Measurements from ENCODE around the gene DHH.

The DHH gene

DNA sequence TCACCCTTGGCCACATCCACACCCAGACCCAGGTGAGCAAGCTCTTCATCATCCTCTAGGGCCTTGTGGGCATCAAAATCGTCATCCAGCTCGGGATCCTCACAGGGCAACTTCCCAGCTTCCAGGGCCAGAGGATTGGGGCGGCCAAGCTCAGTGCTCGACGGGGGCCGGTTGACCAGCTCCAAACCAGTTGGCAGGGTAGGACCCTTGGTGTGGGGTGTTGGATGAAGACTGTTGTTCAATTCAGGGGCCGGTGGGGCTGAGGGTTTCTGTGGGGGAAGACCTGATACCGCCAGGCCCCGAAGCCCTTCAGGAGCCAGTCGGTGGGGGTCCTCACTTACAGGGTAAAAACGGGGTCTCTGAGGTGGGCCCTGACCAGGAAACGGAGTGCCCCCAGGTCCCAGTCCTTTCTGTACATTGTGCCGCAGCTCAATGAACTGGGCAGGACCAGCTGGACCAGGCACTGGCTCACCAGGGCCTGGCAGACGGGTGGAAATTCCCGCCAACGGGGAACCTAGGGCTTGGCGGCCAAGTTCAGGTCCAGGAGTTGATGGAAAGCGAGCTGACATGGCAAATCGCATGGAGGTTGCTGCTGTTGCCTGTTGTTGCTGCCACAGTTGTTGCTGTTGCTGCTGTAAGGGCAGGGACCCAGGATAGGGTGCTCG lies 56.2 kb downstream of the DHH start:
- H3K4me1 Mint-ChIP-seq = no peaks in the 10 kb centered on the region
- H3K36me3 Mint-ChIP-seq = peaks cover 4% of the 10 kb centered on the region
- H3K27me3 Mint-ChIP-seq = no peaks in the 10 kb centered on the region
- no peak overlapping the region for H3K4me3 Mint-ChIP-seq
- H3K27ac Mint-ChIP-seq = no peak overlapping the region
- H3K9me3 Mint-ChIP-seq = no peaks in the 10 kb centered on the region

DNA sequence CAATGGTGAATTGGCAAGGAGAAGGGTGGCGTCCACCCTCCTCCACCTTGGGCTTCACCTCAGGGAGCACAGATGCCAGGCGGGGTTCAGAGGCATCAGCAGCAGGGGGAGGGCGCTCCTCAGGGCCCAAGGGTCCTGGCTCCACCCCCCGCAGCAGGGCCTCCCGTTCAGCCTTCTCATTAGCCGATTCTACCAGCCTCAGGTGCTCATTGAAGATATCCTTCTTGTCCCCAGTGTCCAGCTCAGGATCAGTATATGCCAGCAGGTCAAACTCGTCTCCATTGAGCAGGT lies 56.7 kb downstream of the DHH start:
- no peaks in the 10 kb centered on the region for H3K4me1 Mint-ChIP-seq
- H3K27me3 Mint-ChIP-seq = no peaks in the 10 kb centered on the region
- no peaks in the 10 kb centered on the region for H3K9me3 Mint-ChIP-seq
- no peak overlapping the region for H3K27ac Mint-ChIP-seq
- H3K36me3 Mint-ChIP-seq = peaks cover 4% of the 10 kb centered on the region
- no peak overlapping the region for H3K4me3 Mint-ChIP-seq

GRCh38 chr12:49037111-49037946 lies 57.3 kb downstream of the DHH start:
- peaks cover 4% of the 10 kb centered on the region for H3K36me3 Mint-ChIP-seq
- H3K9me3 Mint-ChIP-seq = no peaks in the 10 kb centered on the region
- no peak overlapping the region for H3K27ac Mint-ChIP-seq
- H3K4me1 Mint-ChIP-seq = no peaks in the 10 kb centered on the region
- no peak overlapping the region for H3K4me3 Mint-ChIP-seq
- no peaks in the 10 kb centered on the region for H3K27me3 Mint-ChIP-seq

Measured in activated naive CD4-positive, alpha-beta T cell treated with anti-CD3 and anti-CD28 coated beads, Interleukin-2, amount 50 U/mL, for 24 hours (primary cell).